ENCODE results near the gene FGF2. TPM values are rescaled to one million over a fixed set of nuclear protein-coding genes. Genes with fewer than 3 reads are reported as not detected.
A peak's percentile ranks its signal among the peaks of the same experiment; 100 is the strongest.

The FGF2 gene
- total RNA-seq, 1 experiment from 2014 or later: 99.0 TPM

- Histone ChIP-seq H3T11ph (ENCODE audit: low read length) (no peak overlapping the region), H4K5ac (ENCODE audit: insufficient read length, low read depth, low read length) (no peak overlapping the region), H3K4me1 (ENCODE audit: insufficient read depth, low read length) (peaks cover 21% of the 10 kb centered on the region; the same call in 1 of the 2 replicates), H3K4me2 (ENCODE audit: insufficient read depth, insufficient read length, low read length) (no peak overlapping the region), H2AFZ (ENCODE audit: low read length) (no peak overlapping the region), H2BK5ac (ENCODE audit: insufficient read length, low read length) (no peak overlapping the region), H3K18ac (ENCODE audit: insufficient read length, low read depth, low read length) (no peak overlapping the region), H2BK15ac (ENCODE audit: low read depth, low read length) (no peak overlapping the region), H3K27me3 (ENCODE audit: insufficient read depth, low read length) (no peaks in the 10 kb centered on the region), H2BK120ac (ENCODE audit: low read depth, low read length, poor library complexity, severe bottlenecking) (no peak overlapping the region), H3K27ac (ENCODE audit: insufficient read length, low read depth, low read length) (no peak overlapping the region), H2BK12ac (ENCODE audit: insufficient read length, low read depth, low read length) (no peak overlapping the region), H2AK5ac (ENCODE audit: insufficient read length, low read length) (no peak overlapping the region), H4K8ac (replicated peaks; ENCODE audit: insufficient read length, low read depth, low read length) (no peak overlapping the region), H3K79me2 (ENCODE audit: insufficient read depth, low read length) (peaks cover 65% of the 10 kb centered on the region), H4K20me1 (ENCODE audit: control insufficient read depth, insufficient read depth, insufficient read length) (peaks cover 3% of the 10 kb centered on the region), H4K91ac (ENCODE audit: insufficient read length, low read depth, low read length) (no peak overlapping the region), H3K4ac (ENCODE audit: low read depth, low read length) (no peak overlapping the region), H3K79me1 (ENCODE audit: insufficient read depth, low read depth, low read length, poor library complexity, severe bottlenecking) (peaks cover 2% of the 10 kb centered on the region), H3K23ac (ENCODE audit: insufficient read length, low read depth, low read length) (no peak overlapping the region), H3K56ac (ENCODE audit: insufficient read length, low read depth, low read length) (no peak overlapping the region), H3K23me2 (ENCODE audit: insufficient read length, low read depth, low read length, poor library complexity, severe bottlenecking) (no peaks in the 10 kb centered on the region), H3K9me3 (ENCODE audit: control insufficient read depth, low read depth, low read length) (no peaks in the 10 kb centered on the region), H2BK20ac (ENCODE audit: low read depth, low read length, poor library complexity, severe bottlenecking) (no peak overlapping the region), H3K14ac (ENCODE audit: insufficient read depth, low read length) (no peak overlapping the region), H3K9ac (ENCODE audit: extremely low read depth, insufficient read length, low read length) (no peak overlapping the region)
- peaks cover 71 to 88% of the 10 kb centered on the region in 2 experiments for H3K4me1 Mint-ChIP-seq
- DNase-seq: no peak
- H3K27ac Mint-ChIP-seq: peak overlapping the region in 1 of 3 experiments; percentile 69; a peak in 1 of 7 replicates
- no peak overlapping the region for H3K4me3 Mint-ChIP-seq
- H3K9me3 Mint-ChIP-seq: peaks cover 0 to 6% of the 10 kb centered on the region in 2 experiments; a peak in 3 of 5 replicates
- WGBS (ENCODE audit: extremely low coverage, insufficient read length, low lambda C conversion rate): no CpG with 5 or more reads among the region's 3 CpGs
- H3K27me3 Mint-ChIP-seq (ENCODE audit: low read depth): no peaks in the 10 kb centered on the region
- TF ChIP-seq, protein P1, sequence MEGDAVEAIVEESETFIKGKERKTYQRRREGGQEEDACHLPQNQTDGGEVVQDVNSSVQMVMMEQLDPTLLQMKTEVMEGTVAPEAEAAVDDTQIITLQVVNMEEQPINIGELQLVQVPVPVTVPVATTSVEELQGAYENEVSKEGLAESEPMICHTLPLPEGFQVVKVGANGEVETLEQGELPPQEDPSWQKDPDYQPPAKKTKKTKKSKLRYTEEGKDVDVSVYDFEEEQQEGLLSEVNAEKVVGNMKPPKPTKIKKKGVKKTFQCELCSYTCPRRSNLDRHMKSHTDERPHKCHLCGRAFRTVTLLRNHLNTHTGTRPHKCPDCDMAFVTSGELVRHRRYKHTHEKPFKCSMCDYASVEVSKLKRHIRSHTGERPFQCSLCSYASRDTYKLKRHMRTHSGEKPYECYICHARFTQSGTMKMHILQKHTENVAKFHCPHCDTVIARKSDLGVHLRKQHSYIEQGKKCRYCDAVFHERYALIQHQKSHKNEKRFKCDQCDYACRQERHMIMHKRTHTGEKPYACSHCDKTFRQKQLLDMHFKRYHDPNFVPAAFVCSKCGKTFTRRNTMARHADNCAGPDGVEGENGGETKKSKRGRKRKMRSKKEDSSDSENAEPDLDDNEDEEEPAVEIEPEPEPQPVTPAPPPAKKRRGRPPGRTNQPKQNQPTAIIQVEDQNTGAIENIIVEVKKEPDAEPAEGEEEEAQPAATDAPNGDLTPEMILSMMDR (conservative IDR thresholded peaks at IDR 0.05): no peak
- H3K36me3 Mint-ChIP-seq (ENCODE audit: insufficient read depth in 1 of 3, low read depth in 3 of 3): peaks cover 37 to 70% (median 70%) of the 10 kb centered on the region in 3 experiments
Measured at GRCh38 chr4:122845066-122845465, 18.4 kb downstream of the FGF2 start.

Measured in H9 (cell line).